ENCODE data around the gene LRR1.
"Not testable (repeated sequence)": the region's sequence is repeated elsewhere in the genome, so short reads cannot be mapped to it uniquely, and the experiment has no call there.

Gene LRR1

DNA sequence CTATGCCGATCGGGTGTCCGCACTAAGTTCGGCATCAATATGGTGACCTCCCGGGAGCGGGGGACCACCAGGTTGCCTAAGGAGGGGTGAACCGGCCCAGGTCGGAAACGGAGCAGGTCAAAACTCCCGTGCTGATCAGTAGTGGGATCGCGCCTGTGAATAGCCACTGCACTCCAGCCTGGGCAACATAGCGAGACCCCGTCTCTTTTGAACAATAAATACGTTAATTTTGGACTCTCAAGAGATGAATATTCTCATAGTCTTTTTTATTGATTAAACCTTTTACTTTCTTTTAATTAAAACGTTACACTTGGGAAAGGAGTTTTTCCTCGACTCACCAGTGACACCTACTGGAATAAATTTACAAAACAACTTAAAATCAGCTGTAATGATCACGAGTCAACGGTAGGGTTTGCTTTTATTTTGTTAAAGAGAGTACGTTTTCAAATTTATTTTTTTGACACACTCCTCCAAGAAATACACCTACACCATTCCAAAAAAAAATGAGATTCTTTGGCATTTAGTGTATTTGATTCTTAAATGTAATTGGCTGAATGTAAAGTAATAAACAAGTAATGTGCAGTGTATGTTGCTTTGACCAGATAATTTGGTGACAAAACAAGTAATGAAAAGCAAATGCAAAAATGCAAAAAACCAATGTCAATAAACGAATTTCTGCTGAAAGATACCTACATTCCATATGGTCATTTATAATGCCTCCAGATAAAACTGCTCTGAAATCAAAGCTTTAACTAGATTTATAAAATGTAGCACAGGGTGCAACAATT is 11.9 kb upstream of the LRR1 start:
- peak; percentile 30 for DNase-seq

DNA sequence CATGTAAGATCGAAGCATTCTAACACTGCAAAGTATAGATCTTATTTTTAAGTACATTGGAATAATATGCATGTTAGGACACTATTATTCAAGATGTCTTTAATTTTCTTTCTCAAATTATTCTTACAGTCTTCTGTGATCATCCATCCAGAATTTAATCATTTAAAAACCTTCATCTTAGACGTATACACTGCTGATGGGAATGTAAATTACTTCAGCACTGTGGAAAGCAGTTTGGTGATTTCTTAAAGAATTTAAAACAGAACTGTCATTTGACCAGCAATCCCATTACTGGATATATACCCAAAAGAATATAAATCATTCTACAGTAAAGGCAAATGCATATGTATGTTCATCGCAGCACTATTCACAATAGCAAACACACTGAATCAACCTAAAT is 9.4 kb upstream of the LRR1 start:
- no peak for DNase-seq

DNA sequence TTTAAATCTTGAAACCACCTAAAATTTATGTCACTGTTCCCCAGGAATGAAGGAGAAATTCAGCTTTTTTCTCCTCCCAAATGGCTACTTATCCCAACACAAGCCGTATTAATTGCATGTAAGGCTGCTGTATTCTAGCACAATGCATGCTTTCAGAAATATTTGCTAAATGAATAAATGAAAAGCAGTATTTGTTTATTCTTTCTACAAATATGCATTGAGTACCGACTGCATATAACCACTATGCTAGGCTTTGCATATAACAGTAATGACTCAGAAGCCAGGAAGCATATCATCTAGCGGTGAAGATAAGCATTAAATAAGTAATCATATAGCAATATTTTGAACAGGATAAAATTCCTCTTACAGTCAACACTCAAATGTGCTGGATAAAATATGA is 5.7 kb upstream of the LRR1 start:
- DNase-seq = no peak

- DNase-seq = no peak
Observed at GRCh38 chr14:49594347-49595091, 4.2 kb upstream of the LRR1 start.

DNA sequence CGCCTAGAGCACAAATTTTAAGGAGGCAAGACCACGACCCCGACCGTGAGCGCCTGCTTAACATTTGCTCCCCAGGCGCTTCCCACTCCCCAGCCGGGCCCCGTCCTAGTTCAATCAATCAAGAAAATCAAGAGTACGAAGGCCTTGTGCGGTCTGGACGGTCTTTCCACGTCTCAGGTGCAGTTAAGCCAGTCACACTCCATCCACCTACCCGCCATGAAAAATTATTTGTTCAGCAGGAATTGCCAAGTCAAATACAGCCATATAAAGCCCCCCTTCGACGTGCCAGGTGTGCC is 603 bp upstream of the LRR1 start:
- DNase-seq = no peak

GRCh38 chr14:49607583-49607982 is 8.8 kb downstream of the LRR1 start:
- DNase-seq = no peak

DNA sequence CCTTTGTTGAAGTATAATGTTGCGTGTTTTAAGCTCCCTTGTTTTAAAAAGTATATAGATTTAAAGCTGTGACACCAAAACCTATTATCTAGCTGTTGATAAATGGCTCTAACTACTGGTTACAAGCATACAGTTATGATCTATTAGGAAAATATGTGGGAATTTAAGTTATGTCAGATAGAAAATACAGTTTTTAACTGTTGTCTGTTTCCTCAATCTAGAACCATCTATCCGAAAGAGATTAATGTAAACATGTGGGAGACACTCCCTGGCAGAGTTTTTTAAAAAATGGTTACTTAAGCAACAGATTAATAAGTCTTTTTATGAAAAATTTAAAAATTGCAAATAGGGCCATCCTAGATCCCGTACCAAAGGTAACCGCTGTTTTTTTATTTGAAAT is 13.5 kb downstream of the LRR1 start:
- DNase-seq = no peak

DNA sequence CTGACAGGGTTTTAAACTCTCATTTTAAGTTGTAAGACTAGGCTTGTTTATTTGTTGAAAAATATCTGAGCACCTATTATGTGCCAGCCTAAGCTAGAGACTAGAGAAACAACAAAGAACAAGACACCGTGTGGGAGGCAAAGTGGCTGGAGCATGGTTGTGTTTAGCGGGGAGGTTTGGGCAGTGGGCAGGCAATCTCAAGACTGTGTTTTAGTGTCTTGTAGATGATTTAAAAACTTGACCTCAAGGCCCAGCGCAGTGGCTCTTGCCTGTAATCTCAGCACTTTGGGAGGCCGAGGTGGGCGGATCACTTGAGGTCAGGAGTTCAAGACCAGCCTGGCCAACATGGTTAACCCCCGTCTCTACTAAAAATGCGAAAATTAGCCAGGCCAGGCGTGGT is 13.9 kb downstream of the LRR1 start:
- DNase-seq = no peak

- DNase-seq = no peak
Observed at GRCh38 chr14:49614196-49614595, 15.5 kb downstream of the LRR1 start.

DNA sequence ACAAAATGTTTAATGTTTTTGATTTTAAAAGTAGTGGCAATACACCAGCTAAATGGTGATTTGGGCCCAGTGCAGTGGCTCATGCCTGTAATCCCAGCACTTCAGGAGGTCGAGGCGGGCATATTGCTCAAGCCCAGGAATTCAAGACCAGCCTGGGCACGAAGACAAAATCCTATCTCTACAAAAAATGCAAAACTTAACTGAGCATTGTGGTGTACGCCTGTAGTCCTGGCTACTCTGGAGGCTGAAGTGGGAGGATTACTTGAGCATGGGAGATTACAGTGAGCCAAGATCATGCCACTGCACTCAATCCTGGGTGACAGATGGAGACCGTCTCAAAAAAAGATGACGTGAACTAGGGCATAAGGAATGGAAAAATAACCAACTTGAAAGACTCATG is 17.0 kb downstream of the LRR1 start:
- no peak for DNase-seq

DNA sequence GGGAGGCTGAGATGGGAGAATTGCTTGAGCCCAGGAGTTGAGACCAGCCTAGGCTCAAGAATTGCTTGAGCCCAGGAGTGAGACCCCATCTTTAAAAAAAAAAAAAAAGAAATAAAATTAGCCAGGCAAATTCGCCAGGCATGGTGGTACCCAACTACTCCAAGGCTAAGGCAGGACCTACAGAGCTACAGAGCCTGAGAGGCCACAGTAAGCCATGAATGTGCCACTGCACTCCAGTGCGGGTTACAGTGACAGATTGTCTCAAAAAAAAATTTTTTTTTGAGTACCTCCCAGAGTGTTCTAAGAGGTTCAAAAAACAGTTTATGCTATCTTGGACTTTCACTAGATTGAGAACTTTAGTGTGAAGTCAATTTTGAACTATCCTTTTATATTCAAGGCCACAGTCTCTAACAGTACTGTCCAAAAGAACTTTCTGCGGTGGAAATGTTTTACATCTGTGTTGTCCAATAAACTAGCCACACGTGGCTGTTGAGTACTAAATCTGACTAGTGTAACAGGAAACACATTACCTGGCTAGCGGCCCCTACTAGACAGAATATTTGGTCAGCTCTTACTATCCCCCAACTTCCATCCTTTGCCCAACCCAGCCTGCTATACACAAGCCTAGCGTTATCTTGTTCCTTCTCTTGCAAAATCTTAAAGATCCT is 19.2 kb downstream of the LRR1 start:
- no peak for DNase-seq

GRCh38 chr14:49619273-49619672 is 20.5 kb downstream of the LRR1 start:
- not testable (repeated sequence) for DNase-seq

- no peak for DNase-seq
Observed at GRCh38 chr14:49619730-49620129, 21.0 kb downstream of the LRR1 start.

GRCh38 chr14:49620182-49621113 is 21.7 kb downstream of the LRR1 start, which contains the start of the genes MGAT2 and RPL36AL:
TSS of gene MGAT2 (plus strand) at chr14:49620799. CDS start at chr14:49621269, 470 bp downstream.
TSS of gene RPL36AL (minus strand) at chr14:49620626. CDS start at chr14:49619104, 1,522 bp downstream.
- peak; percentile 92 for DNase-seq

GRCh38 chr14:49621114-49621881 is 22.6 kb downstream of the LRR1 start:
- no peak for DNase-seq

- DNase-seq = no peak
Observed at GRCh38 chr14:49622022-49622607, 23.4 kb downstream of the LRR1 start.

GRCh38 chr14:49623387-49623786 is 24.6 kb downstream of the LRR1 start:
- DNase-seq = no peak

- DNase-seq = peak; percentile 19
Observed at GRCh38 chr14:49623941-49624839, 25.4 kb downstream of the LRR1 start.

- peak; percentile 96 for DNase-seq
Observed at GRCh38 chr14:49633640-49634546, 35.2 kb downstream of the LRR1 start.
